ENCODE results near the gene DGKI.

DNA sequence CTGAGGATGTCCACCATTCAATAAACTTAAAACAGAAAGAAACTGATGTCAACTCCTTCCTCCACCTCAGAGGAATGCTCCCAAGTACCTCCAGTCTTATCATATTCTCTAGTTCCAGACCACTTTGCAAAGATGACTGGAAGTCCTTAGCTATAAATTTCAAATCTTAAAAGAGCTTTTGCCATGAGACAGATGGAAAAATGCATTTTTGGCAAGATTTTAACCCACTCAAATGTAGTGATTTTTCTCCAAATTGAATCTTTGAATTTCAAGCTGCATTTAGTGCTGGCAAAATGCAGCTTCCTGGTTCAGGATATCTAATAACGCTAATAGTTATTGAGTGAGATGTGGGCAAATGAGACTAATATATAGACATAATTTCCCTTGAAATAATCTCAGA lies 33.2 kb downstream of the DGKI start:
- TF ChIP-seq, protein P1, sequence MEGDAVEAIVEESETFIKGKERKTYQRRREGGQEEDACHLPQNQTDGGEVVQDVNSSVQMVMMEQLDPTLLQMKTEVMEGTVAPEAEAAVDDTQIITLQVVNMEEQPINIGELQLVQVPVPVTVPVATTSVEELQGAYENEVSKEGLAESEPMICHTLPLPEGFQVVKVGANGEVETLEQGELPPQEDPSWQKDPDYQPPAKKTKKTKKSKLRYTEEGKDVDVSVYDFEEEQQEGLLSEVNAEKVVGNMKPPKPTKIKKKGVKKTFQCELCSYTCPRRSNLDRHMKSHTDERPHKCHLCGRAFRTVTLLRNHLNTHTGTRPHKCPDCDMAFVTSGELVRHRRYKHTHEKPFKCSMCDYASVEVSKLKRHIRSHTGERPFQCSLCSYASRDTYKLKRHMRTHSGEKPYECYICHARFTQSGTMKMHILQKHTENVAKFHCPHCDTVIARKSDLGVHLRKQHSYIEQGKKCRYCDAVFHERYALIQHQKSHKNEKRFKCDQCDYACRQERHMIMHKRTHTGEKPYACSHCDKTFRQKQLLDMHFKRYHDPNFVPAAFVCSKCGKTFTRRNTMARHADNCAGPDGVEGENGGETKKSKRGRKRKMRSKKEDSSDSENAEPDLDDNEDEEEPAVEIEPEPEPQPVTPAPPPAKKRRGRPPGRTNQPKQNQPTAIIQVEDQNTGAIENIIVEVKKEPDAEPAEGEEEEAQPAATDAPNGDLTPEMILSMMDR (IDR thresholded peaks at IDR 0.05) = no peak
- no peak for TF ChIP-seq EZH2 (IDR thresholded peaks at IDR 0.05; ENCODE audit: borderline replicate concordance, insufficient read depth, low read depth, low read length, poor library complexity, severe bottlenecking)

All from B cell (primary cell).